GM12864 (cell line): ENCODE measurements around the gene STK32C.

Experiments used
- DNase-seq: peaks from one replicate; pipeline ENCODE4 v3.0.0-alpha.2; 2011; ENCODE audit warnings: low read depth
- H3K4me3 ChIP-seq: 2 replicates; pipeline ENCODE4 v1.5.1; 2011; ENCODE audit warnings: mild to moderate bottlenecking, low read depth, low read length, control low read depth
- TF ChIP-seq, protein P1 (sequence below): IDR thresholded peaks from 2 replicates; pipeline ENCODE4 v1.5.1; 2011; ENCODE audit warnings: low read depth, mild to moderate bottlenecking, moderate library complexity, low read length, control low read depth, inconsistent platforms; ENCODE audit errors: missing control alignments

Gene STK32C

DNA sequence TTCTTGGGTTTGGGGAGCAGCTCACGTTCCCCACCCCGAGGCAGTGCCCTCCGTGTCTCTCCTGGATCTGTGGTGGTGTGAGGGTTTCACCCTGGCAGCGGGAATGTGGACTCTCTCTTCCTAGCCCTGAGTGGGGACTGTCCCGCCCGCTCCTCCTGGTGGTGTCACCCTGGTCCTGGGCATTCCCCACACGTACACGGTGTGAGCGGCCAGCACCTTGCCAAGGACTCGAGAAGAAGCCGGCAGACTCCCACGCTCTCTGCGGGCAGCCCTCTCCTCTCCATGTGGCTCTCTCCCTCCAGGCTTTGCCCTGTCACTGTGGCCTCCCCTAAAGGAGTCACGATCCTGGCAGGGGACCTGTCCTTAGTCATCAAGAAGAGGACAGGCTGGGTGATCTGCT, 97.0 kb downstream of the STK32C start:
- TF ChIP-seq, protein P1, sequence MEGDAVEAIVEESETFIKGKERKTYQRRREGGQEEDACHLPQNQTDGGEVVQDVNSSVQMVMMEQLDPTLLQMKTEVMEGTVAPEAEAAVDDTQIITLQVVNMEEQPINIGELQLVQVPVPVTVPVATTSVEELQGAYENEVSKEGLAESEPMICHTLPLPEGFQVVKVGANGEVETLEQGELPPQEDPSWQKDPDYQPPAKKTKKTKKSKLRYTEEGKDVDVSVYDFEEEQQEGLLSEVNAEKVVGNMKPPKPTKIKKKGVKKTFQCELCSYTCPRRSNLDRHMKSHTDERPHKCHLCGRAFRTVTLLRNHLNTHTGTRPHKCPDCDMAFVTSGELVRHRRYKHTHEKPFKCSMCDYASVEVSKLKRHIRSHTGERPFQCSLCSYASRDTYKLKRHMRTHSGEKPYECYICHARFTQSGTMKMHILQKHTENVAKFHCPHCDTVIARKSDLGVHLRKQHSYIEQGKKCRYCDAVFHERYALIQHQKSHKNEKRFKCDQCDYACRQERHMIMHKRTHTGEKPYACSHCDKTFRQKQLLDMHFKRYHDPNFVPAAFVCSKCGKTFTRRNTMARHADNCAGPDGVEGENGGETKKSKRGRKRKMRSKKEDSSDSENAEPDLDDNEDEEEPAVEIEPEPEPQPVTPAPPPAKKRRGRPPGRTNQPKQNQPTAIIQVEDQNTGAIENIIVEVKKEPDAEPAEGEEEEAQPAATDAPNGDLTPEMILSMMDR: no peak
- H3K4me3 ChIP-seq: no peak overlapping the region
- DNase-seq: no peak

DNA sequence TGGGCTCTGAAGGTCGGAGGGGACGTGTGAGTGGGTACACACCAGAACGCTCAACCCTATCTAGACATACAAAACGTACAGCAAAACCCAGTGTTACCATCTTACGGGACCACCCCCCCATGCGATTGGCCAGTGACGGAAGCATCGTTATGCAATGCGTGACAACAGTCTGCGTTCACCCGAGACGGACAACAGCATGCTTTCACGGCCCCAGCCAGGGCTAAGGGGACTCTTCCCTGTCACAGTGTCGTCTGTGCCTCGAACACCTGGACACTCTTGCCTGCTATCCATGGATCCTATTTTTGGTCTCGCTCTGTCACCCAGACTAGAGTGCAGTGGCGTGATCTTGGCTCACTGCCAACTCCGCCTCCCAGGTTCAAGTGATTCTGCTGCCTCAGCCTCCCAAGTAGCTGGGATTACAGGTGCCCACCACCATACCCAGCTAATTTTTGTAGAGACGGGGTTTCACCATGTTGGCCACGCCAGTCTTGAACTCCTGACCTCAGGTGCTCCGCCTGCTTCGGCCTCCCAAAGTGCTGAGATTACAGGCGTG, 97.7 kb downstream of the STK32C start:
- TF ChIP-seq, protein P1: no peak
- no peak overlapping the region for H3K4me3 ChIP-seq
- no peak for DNase-seq

DNA sequence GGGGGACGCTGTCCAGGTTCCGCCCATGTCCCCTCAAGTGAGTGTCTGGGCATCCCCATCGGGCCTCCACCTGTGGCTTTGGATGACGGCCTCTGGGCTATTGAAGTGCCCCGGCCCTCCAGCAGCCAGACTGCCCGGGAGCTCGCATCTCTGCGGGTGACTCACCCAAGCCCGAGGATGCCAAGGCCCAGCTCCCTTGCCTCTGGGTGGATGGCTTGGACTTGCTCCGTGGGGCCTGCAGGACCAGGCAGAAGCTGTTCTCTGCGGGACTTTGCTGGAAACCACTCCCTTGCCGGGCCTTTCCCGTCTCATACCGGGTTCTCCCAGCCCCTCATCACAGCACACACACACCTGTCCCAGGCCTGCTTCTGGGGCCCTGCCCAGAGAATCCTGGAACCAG, 98.6 kb downstream of the STK32C start:
- TF ChIP-seq, protein P1: no peak
- H3K4me3 ChIP-seq: no peak overlapping the region
- DNase-seq: no peak

DNA sequence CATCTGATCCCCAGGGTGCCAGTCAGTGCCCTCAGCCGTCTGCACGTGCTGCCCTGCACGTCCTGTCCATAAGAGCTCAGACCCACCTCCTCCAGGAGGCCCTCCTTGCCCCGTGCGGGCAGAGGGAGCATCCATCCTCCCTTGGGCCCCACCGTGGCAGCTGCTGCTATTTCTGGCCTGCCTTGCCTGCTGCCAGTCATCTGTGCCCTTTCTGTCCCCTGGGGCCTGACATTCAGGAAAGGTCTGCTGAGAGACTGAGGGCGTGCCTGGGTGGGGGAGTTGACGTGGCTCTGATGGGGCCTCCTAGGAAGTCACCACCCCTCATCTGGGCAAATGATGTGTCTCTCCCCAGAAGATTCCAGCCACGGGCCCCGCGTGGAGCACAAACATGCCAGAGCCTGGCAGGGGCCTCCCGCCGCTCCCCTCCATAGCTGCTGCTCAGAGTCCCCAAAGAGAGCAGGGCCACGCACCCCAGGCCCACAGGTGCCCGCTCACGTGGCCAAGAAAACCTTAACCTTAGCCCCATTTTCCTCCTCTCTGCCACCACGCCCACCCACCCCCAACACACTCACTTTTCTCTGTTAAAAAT, 99.2 kb downstream of the STK32C start:
- TF ChIP-seq, protein P1: no peak
- no peak overlapping the region for H3K4me3 ChIP-seq
- DNase-seq: no peak

DNA sequence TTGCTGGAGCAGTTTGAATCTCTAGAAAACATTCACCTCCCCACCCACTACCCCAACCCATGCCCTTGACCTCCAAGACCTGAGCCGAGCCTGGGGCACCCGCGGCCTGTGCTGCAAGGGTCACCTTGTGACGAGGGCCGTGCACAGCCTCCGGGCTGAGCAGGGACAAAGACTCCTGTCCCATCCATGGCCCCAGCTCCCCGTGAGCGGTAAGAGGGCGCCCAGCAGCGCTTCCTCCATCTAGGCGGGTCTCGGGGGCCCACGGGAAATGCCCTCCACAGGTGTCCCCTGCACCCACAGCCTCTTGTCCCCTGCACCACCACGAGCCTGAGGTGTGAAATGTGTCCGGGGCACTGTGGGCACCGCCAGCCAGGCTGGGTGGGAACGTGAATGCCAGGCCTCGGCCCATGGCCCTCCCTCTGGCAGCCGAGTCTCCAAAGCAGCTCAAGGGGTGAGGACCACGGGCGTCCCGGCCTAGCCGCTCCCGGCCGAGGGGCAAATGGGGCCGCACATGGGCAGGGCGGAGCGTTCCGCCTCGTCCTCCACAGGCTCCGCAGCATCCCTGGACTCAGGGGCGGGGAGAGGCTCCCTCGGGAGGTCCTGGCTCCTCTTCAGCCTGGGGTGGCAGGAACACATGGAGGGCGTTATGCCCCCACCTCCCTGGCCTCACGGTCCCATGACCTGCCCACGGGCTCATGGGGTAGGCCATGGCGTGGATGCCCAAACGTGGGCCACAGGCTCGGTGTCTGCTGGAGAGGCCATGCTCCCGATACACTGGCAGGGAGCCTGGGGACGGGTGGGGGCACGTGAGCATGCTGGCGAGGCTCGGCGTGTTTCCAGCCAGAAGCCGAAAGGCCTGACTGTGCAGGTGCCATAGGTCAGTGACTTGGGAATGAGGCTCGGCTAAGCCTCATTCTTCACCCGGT, 100.0 kb downstream of the STK32C start:
- no peak for DNase-seq
- TF ChIP-seq, protein P1: no peak
- no peak overlapping the region for H3K4me3 ChIP-seq

DNA sequence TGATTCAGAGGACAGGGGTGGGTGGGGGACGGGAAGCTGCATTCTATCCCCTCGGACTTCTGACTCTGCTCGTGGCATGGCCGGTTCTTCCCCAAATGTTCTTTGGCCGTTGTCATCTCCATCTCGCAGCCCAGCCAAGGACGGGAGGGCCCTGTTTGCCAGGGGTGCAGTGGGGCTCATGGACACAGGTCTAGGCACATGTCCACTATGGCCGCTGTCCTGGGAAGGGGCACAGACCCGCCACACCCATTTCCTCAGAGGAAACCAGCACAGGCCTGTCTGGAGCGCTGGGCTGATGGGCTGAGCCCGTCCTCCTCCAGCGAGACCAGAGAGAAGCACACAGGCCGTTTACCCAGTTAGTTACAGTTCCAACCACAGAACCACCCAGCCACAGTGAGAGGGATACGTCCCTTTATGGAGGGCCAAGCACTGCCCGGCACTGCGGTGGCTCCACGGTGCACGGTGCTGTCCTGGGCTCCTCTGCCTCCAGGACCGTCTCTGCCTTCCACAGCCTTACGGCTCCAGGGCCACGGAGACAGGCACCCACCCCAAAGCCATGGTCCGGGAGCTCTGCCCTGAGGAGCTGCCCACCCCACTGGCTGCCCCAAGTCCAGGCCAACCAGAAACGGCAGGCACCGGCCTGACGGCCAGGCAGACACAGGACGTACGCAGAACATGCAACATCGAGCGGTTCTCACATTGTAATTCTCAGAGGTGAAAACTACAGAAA, 100.8 kb downstream of the STK32C start:
- TF ChIP-seq, protein P1: no peak
- H3K4me3 ChIP-seq: no peak overlapping the region
- no peak for DNase-seq
